Stimulated activated CD4-positive, alpha-beta T cell treated with anti-CD3 and anti-CD28 coated beads, TNF-alpha, amount 100 ng/mL, for 1 hour (primary cell): Measurements from ENCODE around the gene HPCAL1.
A peak's percentile ranks its signal among the peaks of the same experiment; 100 is the strongest.
"Not testable (repeated sequence)": the region's sequence is repeated elsewhere in the genome, so short reads cannot be mapped to it uniquely, and the experiment has no call there.

Experiments used
- DNase-seq, 3 donors: peaks; one replicate each; pipeline ENCODE4 v3.0.0-alpha.2; 2020; ENCODE audit warnings: low read depth in 3 of 3, low spot score in 1 of 3

Gene HPCAL1

GRCh38 chr2:10435820-10436204 is 133.1 kb downstream of the HPCAL1 start:
- DNase-seq: no peak

GRCh38 chr2:10436583-10437110 is 133.9 kb downstream of the HPCAL1 start:
- no peak for DNase-seq

GRCh38 chr2:10437806-10438205 is 135.1 kb downstream of the HPCAL1 start:
- DNase-seq: no peak

- DNase-seq: no peak
Observed at GRCh38 chr2:10438688-10439087, 136.0 kb downstream of the HPCAL1 start.

- DNase-seq: no peak
Observed at GRCh38 chr2:10439185-10439879, 136.6 kb downstream of the HPCAL1 start.

- no peak for DNase-seq
Observed at GRCh38 chr2:10439971-10440370, 137.3 kb downstream of the HPCAL1 start.

- no peak for DNase-seq
Observed at GRCh38 chr2:10440736-10441135, 138.0 kb downstream of the HPCAL1 start.

GRCh38 chr2:10441948-10442347 is 139.2 kb downstream of the HPCAL1 start:
- DNase-seq: no peak

GRCh38 chr2:10442469-10443126 is 139.9 kb downstream of the HPCAL1 start:
- DNase-seq: not testable (repeated sequence)

- DNase-seq: no peak
Observed at GRCh38 chr2:10444463-10444862, 141.8 kb downstream of the HPCAL1 start.

GRCh38 chr2:10446631-10447030 is 143.9 kb downstream of the HPCAL1 start:
- DNase-seq: no peak

GRCh38 chr2:10447300-10447894 is 144.7 kb downstream of the HPCAL1 start:
- DNase-seq: peak in 2 of 3 donors; percentile 23 to 29

GRCh38 chr2:10447895-10448575 is 145.3 kb downstream of the HPCAL1 start, which contains the start of gene ODC1:
Gene ODC1 (minus strand): TSS chr2:10448327. CDS start chr2:10445032, 3,295 bp downstream.
- peak; percentile 95 to 99 (median 96) for DNase-seq

GRCh38 chr2:10448576-10449485 is 146.1 kb downstream of the HPCAL1 start:
- peak; percentile 86 to 95 (median 88) for DNase-seq

GRCh38 chr2:10449486-10449831 is 146.8 kb downstream of the HPCAL1 start:
- no peak for DNase-seq

GRCh38 chr2:10449838-10450691 is 147.4 kb downstream of the HPCAL1 start:
- DNase-seq: no peak

GRCh38 chr2:10451819-10452218 is 149.1 kb downstream of the HPCAL1 start:
- DNase-seq: no peak

- no peak for DNase-seq
Observed at GRCh38 chr2:10452312-10452711, 149.6 kb downstream of the HPCAL1 start.
